GM18867 (cell line): ENCODE data around the gene GPRC5D.

Experiments
- ATAC-seq: cut with Tn5 transposase; IDR thresholded peaks from one replicate; pipeline ENCODE4 v1.9.1; 2021; ENCODE audit warnings: mild to moderate bottlenecking, moderate library complexity; ENCODE audit not compliant: unreplicated experiment

The GPRC5D gene

DNA sequence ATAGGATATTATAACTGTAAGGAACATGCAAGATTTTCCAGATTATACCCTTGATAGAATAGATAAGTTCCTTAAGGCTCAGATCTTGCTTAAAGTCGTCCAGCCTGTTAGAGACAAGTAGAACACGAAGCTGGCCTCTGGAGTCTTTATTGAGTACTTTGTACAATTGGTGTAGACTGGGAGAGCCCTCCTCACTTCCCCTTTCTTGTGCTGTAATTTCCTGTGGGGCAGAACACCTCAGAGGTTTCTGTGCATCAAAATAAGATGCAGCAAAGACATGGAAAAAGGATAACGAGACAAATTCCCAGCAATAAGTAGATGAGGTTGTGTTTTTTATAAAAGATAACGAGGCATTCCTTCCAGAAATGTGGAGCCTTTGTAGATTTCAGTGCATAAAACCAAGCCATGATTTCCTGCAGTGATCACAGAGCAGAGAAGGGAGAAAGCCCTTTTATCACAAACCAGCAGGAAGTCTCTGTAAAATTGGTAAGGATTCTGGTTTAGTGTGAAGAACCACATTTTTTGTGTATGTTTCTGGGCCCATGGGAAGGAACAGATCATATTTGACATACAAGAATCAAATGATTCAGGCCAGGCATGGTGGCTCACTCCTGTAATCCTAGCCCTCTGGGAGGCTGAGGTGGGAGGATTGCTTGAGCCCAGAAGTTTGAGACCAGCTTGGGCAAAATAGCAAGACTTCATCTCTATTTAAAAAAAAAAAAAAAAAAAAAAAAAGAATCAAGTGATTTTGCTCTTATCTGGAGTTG, 42.6 kb downstream of the GPRC5D start:
- peak; percentile 69 for ATAC-seq

- ATAC-seq: no peak
Observed at GRCh38 chr12:12908711-12909110, 43.3 kb downstream of the GPRC5D start.

DNA sequence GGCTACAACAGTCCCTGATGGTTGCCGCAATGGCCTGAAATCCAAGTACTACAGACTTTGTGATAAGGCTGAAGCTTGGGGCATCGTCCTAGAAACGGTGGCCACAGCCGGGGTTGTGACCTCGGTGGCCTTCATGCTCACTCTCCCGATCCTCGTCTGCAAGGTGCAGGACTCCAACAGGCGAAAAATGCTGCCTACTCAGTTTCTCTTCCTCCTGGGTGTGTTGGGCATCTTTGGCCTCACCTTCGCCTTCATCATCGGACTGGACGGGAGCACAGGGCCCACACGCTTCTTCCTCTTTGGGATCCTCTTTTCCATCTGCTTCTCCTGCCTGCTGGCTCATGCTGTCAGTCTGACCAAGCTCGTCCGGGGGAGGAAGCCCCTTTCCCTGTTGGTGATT, 43.7 kb downstream of the GPRC5D start:
- ATAC-seq: no peak

- no peak for ATAC-seq
Observed at GRCh38 chr12:12907552-12907951, 44.4 kb downstream of the GPRC5D start.

DNA sequence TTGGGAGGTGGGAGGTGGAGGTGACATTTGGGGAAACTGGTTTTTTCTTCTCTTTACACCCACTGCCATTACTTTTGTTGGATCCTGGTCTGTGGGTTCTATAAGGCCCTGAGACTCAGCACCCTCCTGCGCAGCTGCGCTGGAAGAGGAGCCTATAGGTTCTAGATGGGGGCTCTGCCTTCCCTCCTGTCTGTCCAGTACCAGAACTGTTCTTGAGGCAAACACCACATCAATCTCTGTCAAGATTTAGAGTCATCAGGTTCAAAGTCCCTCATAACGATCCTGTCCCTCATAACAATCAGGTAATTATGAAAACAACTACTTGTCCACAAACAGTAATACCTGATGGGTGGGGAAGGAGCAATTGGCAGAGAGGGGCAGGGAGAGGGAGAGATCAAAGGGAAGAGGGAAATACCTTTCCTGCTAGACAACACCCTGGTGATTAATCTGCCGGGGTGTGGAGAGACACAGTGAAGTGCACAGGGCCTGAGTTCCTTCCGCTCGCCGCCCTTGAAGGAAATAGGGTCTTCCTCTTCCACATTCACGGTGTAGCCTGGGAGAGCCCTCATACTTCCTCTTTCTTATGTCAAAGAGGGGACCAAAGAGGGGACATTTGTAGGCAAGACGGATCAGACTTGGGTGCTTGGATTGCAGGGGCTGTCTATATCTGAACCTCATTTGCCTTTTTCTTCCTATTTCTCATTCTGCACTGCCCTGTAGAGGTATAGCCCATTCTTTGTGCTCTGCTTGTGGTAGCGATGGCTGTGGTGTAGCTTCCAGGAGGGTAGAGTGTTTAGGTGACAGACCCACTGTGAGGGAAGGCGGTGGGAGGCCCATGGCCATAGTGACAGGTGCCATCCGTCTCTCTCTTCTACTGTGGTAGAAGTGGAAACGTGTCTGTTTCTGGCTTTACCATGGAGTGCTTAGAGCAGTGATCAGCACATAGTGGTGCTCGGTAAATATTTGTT, 48.0 kb downstream of the GPRC5D start:
- ATAC-seq: no peak

- ATAC-seq: no peak
Observed at GRCh38 chr12:12902036-12902435, 49.9 kb downstream of the GPRC5D start.

DNA sequence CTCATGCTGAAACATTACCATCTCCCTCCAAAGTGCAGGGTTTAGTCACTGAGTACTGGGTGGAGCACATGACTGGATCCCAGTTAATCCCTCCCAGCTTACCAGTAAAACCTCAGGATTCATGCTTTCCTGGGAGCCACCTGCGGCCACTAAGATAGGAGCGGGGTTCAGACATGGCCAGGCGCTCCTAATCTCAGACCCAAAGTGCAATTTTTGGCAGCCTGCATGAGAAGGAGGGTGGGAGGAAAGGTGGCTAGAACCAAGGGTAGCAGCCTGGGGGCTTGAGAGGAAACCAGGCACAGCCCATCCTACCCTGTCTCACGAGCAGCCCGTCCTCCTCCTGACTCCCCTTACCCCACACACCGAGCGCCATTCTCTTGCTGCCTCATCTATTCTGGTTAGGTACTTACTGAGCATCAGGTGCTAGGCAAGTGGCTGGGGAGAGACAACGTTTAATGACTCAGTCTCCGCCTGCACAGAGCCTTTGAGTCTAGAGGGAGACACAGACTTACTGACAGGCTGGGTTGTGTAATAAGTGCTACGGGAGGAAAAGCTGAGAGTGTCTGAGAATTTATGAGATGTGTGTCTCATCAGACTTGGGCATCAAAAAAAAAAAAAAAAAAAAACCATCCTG, 50.7 kb downstream of the GPRC5D start:
- no peak for ATAC-seq

GRCh38 chr12:12900786-12901157, 51.2 kb downstream of the GPRC5D start:
- ATAC-seq: no peak

DNA sequence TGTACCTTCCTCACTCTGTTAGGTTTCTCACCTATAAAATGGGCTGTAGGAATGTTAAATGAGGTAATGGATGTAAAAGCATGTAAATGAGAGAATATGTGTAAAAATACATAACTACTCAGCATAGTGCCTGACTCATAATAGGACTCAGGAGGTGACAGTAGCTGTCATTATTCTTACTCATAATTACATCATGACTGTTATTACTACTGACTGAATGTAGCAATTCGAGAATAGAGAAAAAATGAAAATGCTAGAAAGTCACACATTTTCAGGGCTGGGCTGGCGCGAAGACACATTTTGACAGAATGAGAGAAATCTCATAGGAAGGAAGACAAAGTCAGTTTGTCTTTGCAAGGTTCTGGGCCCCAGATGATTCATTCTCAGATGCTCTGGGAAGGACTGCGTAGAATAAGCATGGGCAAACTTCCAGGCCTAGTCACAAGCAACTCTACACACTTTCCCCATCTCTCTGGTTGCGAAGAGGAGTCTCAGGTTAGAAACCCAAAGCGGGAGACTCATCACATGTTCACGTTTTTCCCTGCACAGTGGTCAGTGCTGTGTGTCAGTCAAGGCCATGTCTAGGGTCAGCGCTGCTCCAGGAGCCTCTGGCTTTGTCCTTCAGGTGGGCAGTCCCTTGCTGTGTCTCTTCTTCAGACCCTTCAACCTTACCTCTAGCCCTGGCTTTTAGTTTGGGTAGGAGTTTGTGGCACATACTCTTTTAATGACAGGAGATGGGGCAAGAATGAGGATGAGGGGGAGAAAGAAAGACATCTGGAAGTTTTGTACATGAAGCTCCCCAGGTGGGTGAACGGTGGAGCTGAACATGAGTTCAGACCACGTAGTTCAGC, 52.2 kb downstream of the GPRC5D start:
- ATAC-seq: peak; percentile 92

DNA sequence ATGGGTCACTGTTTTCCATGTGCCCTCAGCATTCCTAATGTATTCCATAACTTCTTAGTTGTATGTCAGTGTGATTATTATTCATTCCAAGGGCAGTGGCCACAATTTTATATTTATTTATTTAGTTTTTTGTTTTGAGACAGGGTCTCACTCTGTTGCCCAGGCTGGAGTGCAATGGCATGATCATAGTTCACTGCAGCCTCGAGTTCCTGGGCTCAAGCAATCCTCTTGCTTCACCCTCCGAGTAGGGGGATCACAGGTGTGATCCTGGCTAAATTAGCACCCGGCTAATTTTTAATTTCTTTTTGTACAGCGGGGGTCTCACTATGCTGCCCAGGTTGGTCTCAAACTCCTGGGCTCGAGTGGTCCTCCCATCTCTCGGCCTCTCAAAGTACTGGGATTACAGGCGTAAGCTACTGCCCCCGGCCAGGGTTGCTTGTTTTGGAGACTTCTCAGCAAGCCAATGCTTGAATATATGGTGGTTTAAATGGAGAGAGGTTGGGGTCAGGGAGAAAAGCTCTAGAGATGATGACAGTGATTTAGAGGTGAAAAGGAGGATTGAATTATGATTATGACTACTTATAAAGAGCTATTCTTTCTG, 53.0 kb downstream of the GPRC5D start:
- ATAC-seq: no peak

GRCh38 chr12:12898136-12898717, 53.7 kb downstream of the GPRC5D start:
- no peak for ATAC-seq

- no peak for ATAC-seq
Observed at GRCh38 chr12:12897302-12897701, 54.7 kb downstream of the GPRC5D start.

DNA sequence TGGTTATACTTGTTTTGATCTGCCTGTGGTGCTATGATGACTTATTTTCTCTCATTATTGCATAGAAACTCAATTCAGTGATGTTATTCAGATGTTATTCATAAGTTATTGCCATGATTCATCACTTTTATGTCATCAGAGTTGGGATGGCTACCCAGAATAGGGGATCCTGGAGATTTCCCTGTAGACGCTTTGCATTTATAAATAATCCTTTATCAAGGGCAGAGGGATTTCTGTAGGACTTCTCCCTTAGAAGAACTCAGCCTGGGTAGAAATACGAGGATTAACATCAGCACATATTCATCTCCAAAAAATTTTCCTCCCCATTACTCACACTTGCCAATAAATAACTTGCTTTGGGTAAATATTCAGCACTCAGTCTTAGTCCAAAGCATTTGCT, 55.7 kb downstream of the GPRC5D start:
- ATAC-seq: no peak

DNA sequence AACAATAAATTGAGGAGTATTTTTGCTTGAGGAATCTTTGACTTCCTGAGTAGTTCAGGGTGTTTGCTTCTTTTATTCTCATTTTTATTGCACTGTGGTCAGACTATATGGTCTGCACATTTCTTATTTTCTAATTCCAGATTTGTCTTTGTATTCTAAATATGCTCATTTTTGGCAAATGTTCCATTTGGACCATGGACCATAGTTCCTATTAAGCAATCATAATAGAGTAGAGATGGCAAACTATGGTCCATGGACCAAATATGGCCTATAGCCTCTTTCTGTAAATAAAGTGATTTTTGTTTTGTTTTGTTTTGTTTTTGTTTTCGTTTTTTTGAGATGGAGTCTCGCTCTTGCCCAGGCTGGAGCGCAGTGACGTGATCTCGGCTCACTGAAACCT, 58.5 kb downstream of the GPRC5D start:
- no peak for ATAC-seq

DNA sequence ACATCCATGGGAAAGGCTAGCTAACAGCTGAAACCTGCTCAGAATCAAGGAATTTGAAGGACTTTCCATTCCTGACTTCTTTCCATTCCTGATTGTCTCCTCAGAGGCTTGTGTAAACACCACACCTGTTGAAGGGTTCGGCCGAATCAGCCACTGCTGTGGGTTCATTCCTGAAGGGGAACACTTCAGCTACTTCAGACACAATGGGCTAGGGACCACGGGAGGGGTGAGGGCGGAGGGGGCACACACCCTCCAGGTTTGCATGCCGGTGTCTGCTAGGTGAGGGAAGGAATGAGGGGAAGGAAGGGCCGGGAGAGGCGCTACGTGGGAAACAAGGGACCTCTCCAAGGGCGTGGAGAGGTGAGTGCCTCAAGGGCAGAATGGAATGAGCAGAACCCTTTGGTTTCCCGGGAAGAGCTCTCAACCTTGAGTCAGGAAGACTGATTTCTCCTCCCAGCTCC, 59.3 kb downstream of the GPRC5D start:
- ATAC-seq: no peak

- ATAC-seq: no peak
Observed at GRCh38 chr12:12891881-12892355, 60.1 kb downstream of the GPRC5D start.

- no peak for ATAC-seq
Observed at GRCh38 chr12:12891080-12891880, 60.7 kb downstream of the GPRC5D start, which contains the start of gene GPRC5A. Gene GPRC5A (plus strand): TSS chr12:12891562. CDS start chr12:12908250, 16,688 bp downstream.
